ENCODE data around the gene CCDC32.

Gene CCDC32

GRCh38 chr15:40534371-40534770 is 30.5 kb downstream of the CCDC32 start:
- peak in 1 of 2 experiments; percentile 13 for DNase-seq (ENCODE audit: low read depth in 1 of 2, low spot score in 1 of 2)
- Histone ChIP-seq H3K27ac (replicated peaks) (no peak overlapping the region), H3K4me3 (replicated peaks; ENCODE audit: insufficient read depth, low read length) (no peak overlapping the region), H3K27me3 (ENCODE audit: insufficient read depth, poor library complexity, severe bottlenecking) (no peaks in the 10 kb centered on the region)
- no peak for TF ChIP-seq POLR2AphosphoS5 (IDR thresholded peaks at IDR 0.05; ENCODE audit: low read depth)
- no peak for TF ChIP-seq SPI1 (IDR thresholded peaks at IDR 0.05; ENCODE audit: borderline replicate concordance, low read depth)
- TF ChIP-seq REST (IDR thresholded peaks at IDR 0.05; ENCODE audit: insufficient replicate concordance, low read depth): no peak
- TF ChIP-seq GABPA (IDR thresholded peaks at IDR 0.05; ENCODE audit: low read depth): no peak
- TF ChIP-seq CTCF (IDR thresholded peaks at IDR 0.05; ENCODE audit: insufficient read depth, low read length): no peak

- H3K4me3 ChIP-seq (replicated peaks; ENCODE audit: insufficient read depth, low read length): no peak overlapping the region
- DNase-seq (ENCODE audit: low read depth in 1 of 2, low spot score in 1 of 2): no peak
- no peak for TF ChIP-seq SPI1 (IDR thresholded peaks at IDR 0.05; ENCODE audit: borderline replicate concordance, low read depth)
- TF ChIP-seq REST (IDR thresholded peaks at IDR 0.05; ENCODE audit: insufficient replicate concordance, low read depth): no peak
- no peak for TF ChIP-seq POLR2AphosphoS5 (IDR thresholded peaks at IDR 0.05; ENCODE audit: low read depth)
- no peak for TF ChIP-seq GABPA (IDR thresholded peaks at IDR 0.05; ENCODE audit: low read depth)
- no peak for TF ChIP-seq CTCF (IDR thresholded peaks at IDR 0.05; ENCODE audit: insufficient read depth, low read length)
- no peak overlapping the region for H3K27ac ChIP-seq (replicated peaks)
- no peaks in the 10 kb centered on the region for H3K27me3 ChIP-seq (ENCODE audit: insufficient read depth, poor library complexity, severe bottlenecking)
These were observed 31.0 kb downstream of the CCDC32 start for GRCh38 chr15:40533763-40534364.

- Histone ChIP-seq H3K4me3 (replicated peaks; ENCODE audit: insufficient read depth, low read length) (no peak overlapping the region), H3K27me3 (ENCODE audit: insufficient read depth, poor library complexity, severe bottlenecking) (no peaks in the 10 kb centered on the region), H3K27ac (replicated peaks) (no peak overlapping the region)
- TF ChIP-seq REST (IDR thresholded peaks at IDR 0.05; ENCODE audit: insufficient replicate concordance, low read depth): no peak
- TF ChIP-seq SPI1 (IDR thresholded peaks at IDR 0.05; ENCODE audit: borderline replicate concordance, low read depth): no peak
- no peak for TF ChIP-seq CTCF (IDR thresholded peaks at IDR 0.05; ENCODE audit: insufficient read depth, low read length)
- no peak for TF ChIP-seq POLR2AphosphoS5 (IDR thresholded peaks at IDR 0.05; ENCODE audit: low read depth)
- DNase-seq (ENCODE audit: low read depth in 1 of 2, low spot score in 1 of 2): no peak
These were observed 36.0 kb downstream of the CCDC32 start for GRCh38 chr15:40528801-40529200.

All from HL-60 (cell line).